HepG2 (cell line): ENCODE data around the gene PTRH2. TPM values are rescaled to one million over a fixed set of nuclear protein-coding genes. Genes with fewer than 3 reads are reported as not detected.

Source experiments
- ESRRA ChIP-seq: sonication (generic); formaldehyde crosslinking; IDR thresholded peaks from 2 replicates; pipeline ENCODE4 v1.5.1; 2020; ENCODE audit warnings: mild to moderate bottlenecking, low read depth, missing genetic modification reagents
- NFRKB ChIP-seq: fragments of 450-650 bp; IDR thresholded peaks from 2 replicates; pipeline ENCODE4 v1.6.1; 2017
- SALL1 ChIP-seq: sonication (generic); formaldehyde crosslinking; IDR thresholded peaks from 2 replicates; pipeline ENCODE4 v1.8.0; 2022; ENCODE audit warnings: mild to moderate bottlenecking, missing genetic modification reagents
- SMAD9 ChIP-seq: sonication (generic); formaldehyde crosslinking; IDR thresholded peaks from 2 replicates; pipeline ENCODE4 v1.5.1; 2020; ENCODE audit warnings: mild to moderate bottlenecking, missing genetic modification reagents
- THAP11 ChIP-seq: IDR thresholded peaks from 2 replicates; pipeline ENCODE4 v1.6.1; 2016; ENCODE audit warnings: missing biosample characterization, missing genetic modification reagents
- TOE1 ChIP-seq: sonication (generic); formaldehyde crosslinking; IDR thresholded peaks from 2 replicates; pipeline ENCODE4 v1.4.0; 2020; ENCODE audit warnings: mild to moderate bottlenecking, missing genetic modification reagents
- TSC22D2 ChIP-seq: sonication (generic); formaldehyde crosslinking; IDR thresholded peaks from 2 replicates; pipeline ENCODE4 v1.5.1; 2020; ENCODE audit warnings: missing genetic modification reagents, mild to moderate bottlenecking, borderline replicate concordance
- ZFX ChIP-seq: sonication (generic); formaldehyde crosslinking; IDR thresholded peaks from 2 replicates; pipeline ENCODE4 v1.4.0; 2020; ENCODE audit warnings: mild to moderate bottlenecking, low read depth, missing genetic modification reagents, moderate library complexity
- ZNF264 ChIP-seq: sonication (generic); formaldehyde crosslinking; IDR thresholded peaks from 2 replicates; pipeline ENCODE4 v1.4.0; 2020; ENCODE audit warnings: missing genetic modification reagents
- ZNF790 ChIP-seq: sonication (generic); formaldehyde crosslinking; IDR thresholded peaks from 2 replicates; pipeline ENCODE4 v1.8.0; 2022; ENCODE audit warnings: missing genetic modification reagents, mild to moderate bottlenecking, borderline replicate concordance
- polyA plus RNA-seq, 8 experiments: library from polyadenylated mRNA; depleted of rRNA in 3 of 8; stranded (reverse) in 7 of 8; unstranded in 1 of 8; fragments of >200 nt; fragmentation: Illumina TruSeq in 4 of 8; extraction: Trizol in 4 of 8; gene quantifications; 2 replicates each; pipeline versions ENCODE4 v1.2.1 to v1.2.3, GENCODE V29; 2011 to 2016; ENCODE audit warnings: low read depth in 4 of 8, missing spikeins in 1 of 8, mixed read lengths in 1 of 8; ENCODE audit not compliant: insufficient read depth in 1 of 8
- total RNA-seq, 5 experiments: library from RNA; depleted of rRNA; stranded (reverse); fragments of >200 nt; fragmentation: Illumina TruSeq; extraction: Trizol; gene quantifications; 2 replicates each; pipeline ENCODE4 v1.2.3, GENCODE V29; 2016; ENCODE audit warnings: low read depth in 1 of 5
- TF ChIP-seq, protein P1 (sequence below): sonication (generic); formaldehyde crosslinking; IDR thresholded peaks from 2 replicates; pipeline ENCODE4 v1.4.0; 2020; ENCODE audit warnings: mild to moderate bottlenecking, missing genetic modification reagents
- TF ChIP-seq, protein P2 (sequence below): IDR thresholded peaks from 2 replicates; pipeline ENCODE4 v1.6.1; 2016; ENCODE audit warnings: control low read depth
- TF ChIP-seq, protein P3 (sequence below): sonication (generic); formaldehyde crosslinking; IDR thresholded peaks from 2 replicates; pipeline ENCODE4 v1.8.1; 2022; ENCODE audit warnings: mild to moderate bottlenecking, missing genetic modification reagents
- TF ChIP-seq, protein P4 (sequence below): sonication (generic); formaldehyde crosslinking; conservative IDR thresholded peaks from 2 replicates; pipeline ENCODE4 v1.4.0; 2020; ENCODE audit warnings: missing genetic modification reagents
- TF ChIP-seq, protein P5 (sequence below): sonication (generic); formaldehyde crosslinking; IDR thresholded peaks from 2 replicates; pipeline ENCODE4 v1.4.0; 2020; ENCODE audit warnings: low read depth, missing genetic modification reagents
- TF ChIP-seq, protein P6 (sequence below): sonication (generic); formaldehyde crosslinking; IDR thresholded peaks from 2 replicates; pipeline ENCODE4 v1.5.0; 2020; ENCODE audit warnings: missing genetic modification reagents

The PTRH2 gene
- total and polyA plus RNA-seq, 2 of the 13 experiments (the other 11 are each of a cell fraction or from before 2014, with no cell fraction given) = 67.7 to 83.3 TPM

DNA sequence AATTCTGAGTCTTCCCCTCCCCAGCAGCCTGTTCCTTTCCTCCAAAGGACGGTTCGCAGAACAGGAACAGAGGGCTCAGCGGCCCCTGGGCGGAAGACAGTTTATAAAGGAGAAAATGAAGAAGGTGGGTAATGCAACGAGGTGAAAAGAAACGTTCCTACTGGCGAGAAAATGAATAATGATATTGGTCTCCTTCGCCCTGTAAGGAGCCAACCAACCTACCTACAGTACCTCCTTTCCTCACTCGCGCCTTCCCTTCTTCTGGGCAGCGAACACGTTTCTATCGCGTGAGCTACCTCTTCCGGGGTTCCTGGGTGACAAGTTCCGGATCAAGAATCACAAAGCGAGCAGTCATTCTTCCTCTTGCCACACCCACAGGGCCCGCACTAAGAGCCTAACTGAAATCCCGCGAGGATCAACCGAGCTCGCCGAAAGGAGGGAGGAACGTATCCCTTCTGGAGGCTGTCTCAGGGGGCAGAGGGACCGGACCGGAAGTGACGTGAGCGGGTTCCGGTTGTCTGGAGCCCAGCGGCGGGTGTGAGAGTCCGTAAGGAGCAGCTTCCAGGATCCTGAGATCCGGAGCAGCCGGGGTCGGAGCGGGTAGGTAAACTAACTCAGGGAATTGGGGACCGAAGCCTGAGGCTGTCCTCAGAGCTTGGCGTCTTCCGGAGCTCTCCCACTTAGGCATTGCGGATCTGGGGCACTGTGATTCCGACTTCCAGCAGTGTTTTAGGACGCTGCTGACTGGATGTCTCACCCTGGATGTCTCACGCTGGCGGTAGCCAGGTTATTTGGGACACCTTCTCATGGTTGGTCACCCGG is at the start of gene PTRH2, which contains the start of gene VMP1 (continued):
- TF ChIP-seq ZFX (CRISPR knock-in tag) = peak; percentile 81
- peak; percentile 94 for TF ChIP-seq SALL1 (CRISPR knock-in tag)
- TF ChIP-seq, protein P1, sequence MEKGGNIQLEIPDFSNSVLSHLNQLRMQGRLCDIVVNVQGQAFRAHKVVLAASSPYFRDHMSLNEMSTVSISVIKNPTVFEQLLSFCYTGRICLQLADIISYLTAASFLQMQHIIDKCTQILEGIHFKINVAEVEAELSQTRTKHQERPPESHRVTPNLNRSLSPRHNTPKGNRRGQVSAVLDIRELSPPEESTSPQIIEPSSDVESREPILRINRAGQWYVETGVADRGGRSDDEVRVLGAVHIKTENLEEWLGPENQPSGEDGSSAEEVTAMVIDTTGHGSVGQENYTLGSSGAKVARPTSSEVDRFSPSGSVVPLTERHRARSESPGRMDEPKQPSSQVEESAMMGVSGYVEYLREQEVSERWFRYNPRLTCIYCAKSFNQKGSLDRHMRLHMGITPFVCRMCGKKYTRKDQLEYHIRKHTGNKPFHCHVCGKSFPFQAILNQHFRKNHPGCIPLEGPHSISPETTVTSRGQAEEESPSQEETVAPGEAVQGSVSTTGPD = 0 out of 2 replicates have a peak, but pooled peaks have one; percentile 29
- TF ChIP-seq, protein P2, sequence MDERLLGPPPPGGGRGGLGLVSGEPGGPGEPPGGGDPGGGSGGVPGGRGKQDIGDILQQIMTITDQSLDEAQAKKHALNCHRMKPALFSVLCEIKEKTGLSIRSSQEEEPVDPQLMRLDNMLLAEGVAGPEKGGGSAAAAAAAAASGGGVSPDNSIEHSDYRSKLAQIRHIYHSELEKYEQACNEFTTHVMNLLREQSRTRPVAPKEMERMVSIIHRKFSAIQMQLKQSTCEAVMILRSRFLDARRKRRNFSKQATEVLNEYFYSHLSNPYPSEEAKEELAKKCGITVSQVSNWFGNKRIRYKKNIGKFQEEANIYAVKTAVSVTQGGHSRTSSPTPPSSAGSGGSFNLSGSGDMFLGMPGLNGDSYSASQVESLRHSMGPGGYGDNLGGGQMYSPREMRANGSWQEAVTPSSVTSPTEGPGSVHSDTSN = peak; percentile 57; the same call in 1 of the 2 replicates
- TF ChIP-seq, protein P3, sequence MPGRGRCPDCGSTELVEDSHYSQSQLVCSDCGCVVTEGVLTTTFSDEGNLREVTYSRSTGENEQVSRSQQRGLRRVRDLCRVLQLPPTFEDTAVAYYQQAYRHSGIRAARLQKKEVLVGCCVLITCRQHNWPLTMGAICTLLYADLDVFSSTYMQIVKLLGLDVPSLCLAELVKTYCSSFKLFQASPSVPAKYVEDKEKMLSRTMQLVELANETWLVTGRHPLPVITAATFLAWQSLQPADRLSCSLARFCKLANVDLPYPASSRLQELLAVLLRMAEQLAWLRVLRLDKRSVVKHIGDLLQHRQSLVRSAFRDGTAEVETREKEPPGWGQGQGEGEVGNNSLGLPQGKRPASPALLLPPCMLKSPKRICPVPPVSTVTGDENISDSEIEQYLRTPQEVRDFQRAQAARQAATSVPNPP (CRISPR knock-in tag) = no peak; the same call in 1 of the 2 replicates
- peak; percentile 71; the same call in 1 of the 2 replicates for TF ChIP-seq TOE1 (CRISPR knock-in tag)
- TF ChIP-seq THAP11 = peak; percentile 93
- TF ChIP-seq, protein P4, sequence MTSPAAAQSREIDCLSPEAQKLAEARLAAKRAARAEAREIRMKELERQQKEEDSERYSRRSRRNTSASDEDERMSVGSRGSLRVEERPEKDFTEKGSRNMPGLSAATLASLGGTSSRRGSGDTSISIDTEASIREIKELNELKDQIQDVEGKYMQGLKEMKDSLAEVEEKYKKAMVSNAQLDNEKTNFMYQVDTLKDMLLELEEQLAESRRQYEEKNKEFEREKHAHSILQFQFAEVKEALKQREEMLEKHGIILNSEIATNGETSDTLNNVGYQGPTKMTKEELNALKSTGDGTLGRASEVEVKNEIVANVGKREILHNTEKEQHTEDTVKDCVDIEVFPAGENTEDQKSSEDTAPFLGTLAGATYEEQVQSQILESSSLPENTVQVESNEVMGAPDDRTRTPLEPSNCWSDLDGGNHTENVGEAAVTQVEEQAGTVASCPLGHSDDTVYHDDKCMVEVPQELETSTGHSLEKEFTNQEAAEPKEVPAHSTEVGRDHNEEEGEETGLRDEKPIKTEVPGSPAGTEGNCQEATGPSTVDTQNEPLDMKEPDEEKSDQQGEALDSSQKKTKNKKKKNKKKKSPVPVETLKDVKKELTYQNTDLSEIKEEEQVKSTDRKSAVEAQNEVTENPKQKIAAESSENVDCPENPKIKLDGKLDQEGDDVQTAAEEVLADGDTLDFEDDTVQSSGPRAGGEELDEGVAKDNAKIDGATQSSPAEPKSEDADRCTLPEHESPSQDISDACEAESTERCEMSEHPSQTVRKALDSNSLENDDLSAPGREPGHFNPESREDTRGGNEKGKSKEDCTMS = no peak
- TF ChIP-seq NFRKB = no peak
- peak; percentile 78; the same call in 1 of the 2 replicates for TF ChIP-seq TSC22D2 (CRISPR knock-in tag)
- TF ChIP-seq ZNF264 (CRISPR knock-in tag) = no peak
- TF ChIP-seq ESRRA (CRISPR knock-in tag) = no peak
- TF ChIP-seq ZNF790 = peak; percentile 43; the same call in 1 of the 2 replicates
- TF ChIP-seq, protein P5, sequence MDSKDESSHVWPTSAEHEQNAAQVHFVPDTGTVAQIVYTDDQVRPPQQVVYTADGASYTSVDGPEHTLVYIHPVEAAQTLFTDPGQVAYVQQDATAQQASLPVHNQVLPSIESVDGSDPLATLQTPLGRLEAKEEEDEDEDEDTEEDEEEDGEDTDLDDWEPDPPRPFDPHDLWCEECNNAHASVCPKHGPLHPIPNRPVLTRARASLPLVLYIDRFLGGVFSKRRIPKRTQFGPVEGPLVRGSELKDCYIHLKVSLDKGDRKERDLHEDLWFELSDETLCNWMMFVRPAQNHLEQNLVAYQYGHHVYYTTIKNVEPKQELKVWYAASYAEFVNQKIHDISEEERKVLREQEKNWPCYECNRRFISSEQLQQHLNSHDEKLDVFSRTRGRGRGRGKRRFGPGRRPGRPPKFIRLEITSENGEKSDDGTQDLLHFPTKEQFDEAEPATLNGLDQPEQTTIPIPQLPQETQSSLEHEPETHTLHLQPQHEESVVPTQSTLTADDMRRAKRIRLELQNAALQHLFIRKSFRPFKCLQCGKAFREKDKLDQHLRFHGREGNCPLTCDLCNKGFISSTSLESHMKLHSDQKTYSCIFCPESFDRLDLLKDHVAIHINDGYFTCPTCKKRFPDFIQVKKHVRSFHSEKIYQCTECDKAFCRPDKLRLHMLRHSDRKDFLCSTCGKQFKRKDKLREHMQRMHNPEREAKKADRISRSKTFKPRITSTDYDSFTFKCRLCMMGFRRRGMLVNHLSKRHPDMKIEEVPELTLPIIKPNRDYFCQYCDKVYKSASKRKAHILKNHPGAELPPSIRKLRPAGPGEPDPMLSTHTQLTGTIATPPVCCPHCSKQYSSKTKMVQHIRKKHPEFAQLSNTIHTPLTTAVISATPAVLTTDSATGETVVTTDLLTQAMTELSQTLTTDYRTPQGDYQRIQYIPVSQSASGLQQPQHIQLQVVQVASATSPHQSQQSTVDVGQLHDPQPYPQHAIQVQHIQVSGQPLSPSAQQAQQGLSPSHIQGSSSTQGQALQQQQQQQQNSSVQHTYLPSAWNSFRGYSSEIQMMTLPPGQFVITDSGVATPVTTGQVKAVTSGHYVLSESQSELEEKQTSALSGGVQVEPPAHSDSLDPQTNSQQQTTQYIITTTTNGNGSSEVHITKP (CRISPR knock-in tag) = peak; percentile 81; the same call in 1 of the 2 replicates
- TF ChIP-seq SMAD9 (CRISPR knock-in tag) = no peak
- TF ChIP-seq, protein P6, sequence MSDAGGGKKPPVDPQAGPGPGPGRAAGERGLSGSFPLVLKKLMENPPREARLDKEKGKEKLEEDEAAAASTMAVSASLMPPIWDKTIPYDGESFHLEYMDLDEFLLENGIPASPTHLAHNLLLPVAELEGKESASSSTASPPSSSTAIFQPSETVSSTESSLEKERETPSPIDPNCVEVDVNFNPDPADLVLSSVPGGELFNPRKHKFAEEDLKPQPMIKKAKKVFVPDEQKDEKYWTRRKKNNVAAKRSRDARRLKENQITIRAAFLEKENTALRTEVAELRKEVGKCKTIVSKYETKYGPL (CRISPR knock-in tag) = peak; percentile 58; the same call in 1 of the 2 replicates
